ENCODE results near the gene PTPRA. TPM values are rescaled to one million over a fixed set of nuclear protein-coding genes. Genes with fewer than 3 reads are reported as not detected.

PTPRA gene
- total and polyA plus RNA-seq, 2 of the 8 experiments (the other 6 are each of a cell fraction or from before 2014, with no cell fraction given): 47.7 to 51.3 TPM

DNA sequence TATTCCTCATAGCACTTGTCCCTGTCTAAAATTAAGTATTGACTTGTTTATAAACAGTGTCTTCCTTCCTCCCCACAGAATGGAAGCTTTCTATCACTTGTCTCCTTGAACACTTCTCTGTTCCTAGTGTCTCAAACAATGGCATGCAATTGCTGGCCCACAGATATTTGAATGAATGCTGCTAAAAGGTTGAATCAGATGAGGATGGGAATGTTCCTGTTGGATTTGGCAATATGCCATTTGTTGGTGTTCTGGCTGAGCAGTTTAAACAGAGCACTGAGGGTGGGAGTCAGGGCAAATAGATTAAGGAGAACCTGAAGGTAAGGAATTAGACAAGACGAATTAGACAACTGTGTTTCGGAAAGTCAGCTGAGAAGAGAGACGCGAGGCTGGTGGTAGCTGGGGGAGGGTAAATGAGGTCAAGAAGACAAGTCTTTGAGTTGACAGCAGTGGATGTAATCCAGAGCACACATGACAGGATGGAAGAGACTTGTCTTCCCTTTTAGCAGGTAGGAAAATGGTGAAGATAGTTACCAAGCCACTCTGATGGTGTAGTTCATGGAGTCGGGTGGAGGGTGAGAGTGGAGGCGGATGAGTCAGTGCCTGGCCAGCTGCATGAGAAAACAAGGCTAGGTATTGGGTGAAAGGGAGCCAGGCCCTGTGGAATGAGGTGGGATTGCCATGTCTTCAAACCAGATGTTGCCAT is 111.8 kb downstream of the PTPRA start:
- Histone ChIP-seq H2BK12ac (ENCODE audit: low read depth, low read length) (no peak overlapping the region), H2BK5ac (ENCODE audit: low read depth, low read length) (no peak overlapping the region), H4K5ac (ENCODE audit: insufficient read length, low read depth, low read length) (no peak overlapping the region), H2BK20ac (ENCODE audit: low read length) (no peak overlapping the region), H3K23ac (ENCODE audit: insufficient read length) (no peak overlapping the region), H3K4ac (replicated peaks; ENCODE audit: insufficient read length, low read depth, low read length) (no peak overlapping the region), H3K79me1 (ENCODE audit: low read depth, low read length) (no peaks in the 10 kb centered on the region), H3K36me3 (ENCODE audit: control insufficient read depth in 2 of 4, insufficient read depth in 4 of 4, low read length in 3 of 4) (peaks cover 0 to 30% (median 17%) of the 10 kb centered on the region in 4 experiments; a peak in 6 of 8 replicates), H4K8ac (ENCODE audit: extremely low read depth, insufficient read depth, low read length) (no peak overlapping the region), H3K18ac (ENCODE audit: extremely low read depth, low read length) (no peak overlapping the region), H3K27ac (ENCODE audit: low read depth, low read length) (no peak overlapping the region), H2BK15ac (ENCODE audit: low read length) (no peak overlapping the region), H3K79me2 (ENCODE audit: control insufficient read depth in 1 of 2, insufficient read depth in 2 of 2, low read length in 2 of 2) (no peaks in the 10 kb centered on the region), H3K27me3 (replicated peaks in 1 of 4; ENCODE audit: control insufficient read depth in 3 of 4, extremely low read depth in 1 of 4, insufficient read depth in 3 of 4, low read length in 3 of 4) (no peaks in the 10 kb centered on the region), H3K4me2 (ENCODE audit: insufficient read depth in 1 of 2, low read depth in 2 of 2, low read length in 2 of 2) (no peak overlapping the region), H3K9ac (replicated peaks in 1 of 4; ENCODE audit: extremely low read depth in 1 of 4, low read depth in 3 of 4, low read length in 3 of 4) (no peak overlapping the region), H2BK120ac (replicated peaks; ENCODE audit: low read depth, low read length) (no peak overlapping the region), H3K56ac (replicated peaks; ENCODE audit: insufficient read length, low read depth, low read length) (no peak overlapping the region), H4K91ac (replicated peaks; ENCODE audit: insufficient read length, low read length) (no peak overlapping the region), H3K9me3 (ENCODE audit: insufficient read depth in 2 of 2, low read depth in 1 of 2, low read length in 1 of 2) (no peaks in the 10 kb centered on the region), H2AK5ac (ENCODE audit: low read depth, low read length) (no peak overlapping the region), H3K4me3 (ENCODE audit: extremely low read depth in 1 of 4, insufficient read depth in 2 of 4, low read depth in 3 of 4, low read length in 4 of 4) (no peak overlapping the region), H3K14ac (ENCODE audit: insufficient read length) (no peak overlapping the region), H3K4me1 (replicated peaks in 1 of 4; ENCODE audit: control insufficient read depth in 3 of 4, insufficient read depth in 4 of 4, low read length in 3 of 4) (no peaks in the 10 kb centered on the region), H2AFZ (ENCODE audit: low read length) (no peak overlapping the region), H3K23me2 (ENCODE audit: low read depth, low read length) (no peaks in the 10 kb centered on the region), H4K20me1 (replicated peaks in 1 of 2; ENCODE audit: control insufficient read depth in 1 of 2, insufficient read depth in 2 of 2, low read length in 2 of 2) (peaks cover 4 to 6% of the 10 kb centered on the region in 2 experiments)
- POLR2A ChIA-PET (ENCODE audit: partially characterized antibody): no interaction called here
- CTCF ChIA-PET (ENCODE audit: partially characterized antibody): interaction anchor here (0.7 to 1.2 kb wide), 4 partner anchors 16 to 121 kb away, joined by 3 to 4 read pairs (median 3); no protein-coding TSS in a partner anchor
- DNase-seq (ENCODE audit: low read depth in 1 of 2, low spot score in 2 of 2) (peak in 1 of 2 experiments; percentile 30), FAIRE-seq (no peak)
- 90% methylated on average over 6 of the region's 6 CpGs; no CpG with 5 or more reads in 1 of the 2 experiments for WGBS, 2 experiments (ENCODE audit: extremely low coverage in 1 of 2, insufficient coverage in 1 of 2, insufficient read length in 1 of 2, insufficient replicate concordance in 2 of 2, low coverage in 1 of 2, low lambda C conversion rate in 2 of 2, missing lambda C conversion rate in 1 of 2)
- no peak for TF ChIP-seq KDM5A (IDR thresholded peaks at IDR 0.05; ENCODE audit: low read length)
